Measurements from ENCODE around the gene ADCY2. TPM values are rescaled to one million over a fixed set of nuclear protein-coding genes. Genes with fewer than 3 reads are reported as not detected.

The ADCY2 gene
- total and polyA plus RNA-seq, 4 donors = 0.56 to 9.3 (median 6.7) TPM

DNA sequence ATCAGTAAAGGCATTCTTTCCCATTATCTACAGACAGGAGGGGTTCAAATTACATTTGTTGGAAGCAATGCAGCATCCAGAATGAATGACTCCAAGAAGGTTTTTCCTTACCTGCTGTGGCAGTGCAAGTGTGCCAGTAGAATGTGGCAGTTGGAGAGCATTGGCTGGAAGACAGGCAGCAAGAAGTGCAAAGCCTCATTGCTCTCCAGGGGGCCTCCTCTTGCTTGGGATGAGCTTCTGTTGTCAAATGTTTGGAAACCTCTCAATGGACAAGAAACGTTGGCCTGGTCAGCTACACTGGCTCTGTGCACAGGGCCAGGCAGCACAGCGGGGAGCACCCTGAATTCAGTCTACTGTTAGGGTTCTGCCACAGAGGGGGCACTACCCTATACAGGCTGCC lies 226.6 kb downstream of the ADCY2 start:
- intact Hi-C loops (cut with DNase I) = no loop called here
- Histone ChIP-seq H3K36me3 (ENCODE audit: control insufficient read depth in 1 of 2, insufficient read depth in 2 of 2, low read length in 1 of 2) (no peaks in the 10 kb centered on the region), H3K9me3 (ENCODE audit: control insufficient read depth, low read length) (no peaks in the 10 kb centered on the region), H3K4me1 (ENCODE audit: control insufficient read depth in 1 of 2, insufficient read depth in 2 of 2, low read length in 2 of 2) (peaks cover 5 to 8% of the 10 kb centered on the region in 2 donors), H3K27me3 (ENCODE audit: control insufficient read depth in 1 of 2, insufficient read depth in 2 of 2, low read length in 1 of 2) (no peaks in the 10 kb centered on the region), H3K4me3 (ENCODE audit: low read length in 2 of 2) (no peak overlapping the region), H3K27ac (ENCODE audit: low read depth in 1 of 2, low read length in 2 of 2) (peak overlapping the region in 1 of 2 donors; percentile 85)
- ATAC-seq (ENCODE audit: low FRiP score) = no peak
- DNase-seq = no peak
- 71 to 77% methylated on average over 2 of the region's 2 CpGs for WGBS, 2 donors

DNA sequence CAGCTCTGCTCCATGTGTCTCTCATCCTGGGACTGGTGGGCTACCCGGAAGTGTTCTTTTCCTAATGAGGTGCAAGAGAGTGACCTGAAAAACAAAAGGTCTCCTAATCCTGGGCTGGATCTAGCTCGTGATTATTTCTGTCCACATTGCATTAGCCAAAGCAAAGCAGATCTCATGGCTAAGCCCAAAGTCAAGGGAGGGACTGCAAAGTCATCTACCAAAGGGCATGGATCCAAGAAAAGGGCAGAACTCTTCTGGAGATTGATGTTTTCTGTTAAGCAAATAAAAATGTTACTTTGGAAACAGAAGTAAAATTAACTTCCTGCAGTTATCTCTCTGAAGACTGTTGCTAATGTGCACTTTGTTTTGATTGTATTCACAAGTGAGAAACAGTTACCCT lies 229.8 kb downstream of the ADCY2 start:
- no peak for DNase-seq
- Histone ChIP-seq H3K27ac (ENCODE audit: low read depth in 1 of 2, low read length in 2 of 2) (no peak overlapping the region), H3K27me3 (ENCODE audit: control insufficient read depth in 1 of 2, insufficient read depth in 2 of 2, low read length in 1 of 2) (no peaks in the 10 kb centered on the region), H3K4me1 (ENCODE audit: control insufficient read depth in 1 of 2, insufficient read depth in 2 of 2, low read length in 2 of 2) (peaks cover 5 to 8% of the 10 kb centered on the region in 2 donors), H3K36me3 (ENCODE audit: control insufficient read depth in 1 of 2, insufficient read depth in 2 of 2, low read length in 1 of 2) (no peaks in the 10 kb centered on the region), H3K4me3 (ENCODE audit: low read length in 2 of 2) (no peak overlapping the region), H3K9me3 (ENCODE audit: control insufficient read depth, low read length) (peaks cover 4% of the 10 kb centered on the region)
- WGBS, 2 donors = 43% methylated on average over 2 of the region's 2 CpGs
- ATAC-seq (ENCODE audit: low FRiP score) = no peak
- intact Hi-C loops (cut with DNase I) = no loop called here

DNA sequence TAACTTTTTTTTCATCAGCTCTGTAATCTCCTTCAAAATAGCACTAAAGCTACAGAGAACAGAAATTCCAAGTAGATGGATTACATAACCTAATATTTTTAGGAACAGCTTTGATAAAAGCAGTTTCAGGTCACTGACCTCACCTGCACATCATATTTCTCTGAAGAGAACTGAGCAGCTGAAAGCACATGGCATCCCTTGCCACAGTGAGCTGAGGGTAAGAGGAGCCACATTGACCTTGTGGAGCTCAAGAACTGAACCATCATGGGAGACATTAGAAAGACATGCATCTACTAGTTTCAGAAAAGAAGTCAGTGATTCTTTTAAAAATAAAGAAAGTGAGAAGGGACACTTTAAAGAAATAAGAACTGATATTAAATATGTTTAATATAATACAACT lies 232.3 kb downstream of the ADCY2 start:
- ATAC-seq (ENCODE audit: low FRiP score) (no peak), DNase-seq (no peak)
- no peaks in the 10 kb centered on the region for H3K36me3 ChIP-seq (ENCODE audit: control insufficient read depth in 1 of 2, insufficient read depth in 2 of 2, low read length in 1 of 2)
- H3K9me3 ChIP-seq (ENCODE audit: control insufficient read depth, low read length) = peaks cover 4% of the 10 kb centered on the region
- H3K27me3 ChIP-seq (ENCODE audit: control insufficient read depth in 1 of 2, insufficient read depth in 2 of 2, low read length in 1 of 2) = no peaks in the 10 kb centered on the region
- H3K4me3 ChIP-seq (ENCODE audit: low read length in 2 of 2) = no peak overlapping the region
- intact Hi-C loops (cut with DNase I) = no loop called here
- H3K4me1 ChIP-seq (ENCODE audit: control insufficient read depth in 1 of 2, insufficient read depth in 2 of 2, low read length in 2 of 2) = peaks cover 2 to 5% of the 10 kb centered on the region in 2 donors
- H3K27ac ChIP-seq (ENCODE audit: low read depth in 1 of 2, low read length in 2 of 2) = no peak overlapping the region

DNA sequence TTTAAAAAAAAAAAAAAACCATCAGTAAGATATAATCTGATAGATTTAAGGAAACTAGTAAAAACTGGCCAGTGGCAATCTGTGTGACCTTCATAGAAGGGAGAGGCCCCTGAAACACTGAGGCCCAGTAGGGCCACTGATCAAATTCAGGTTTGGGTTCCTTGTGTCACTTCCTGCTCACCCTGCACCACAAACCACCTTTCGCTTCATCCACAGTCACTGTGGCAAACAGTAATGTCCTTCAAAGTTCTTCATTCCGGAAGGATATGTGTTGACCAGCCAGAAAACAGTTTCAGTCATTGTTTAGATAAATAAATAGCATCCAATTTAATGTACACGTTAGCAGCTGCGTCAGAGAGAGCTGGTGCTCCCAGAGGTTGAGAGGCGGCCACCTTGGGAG lies 232.9 kb downstream of the ADCY2 start:
- H3K27ac ChIP-seq (ENCODE audit: low read depth in 1 of 2, low read length in 2 of 2) = no peak overlapping the region
- no peak for DNase-seq
- no peaks in the 10 kb centered on the region for H3K27me3 ChIP-seq (ENCODE audit: control insufficient read depth in 1 of 2, insufficient read depth in 2 of 2, low read length in 1 of 2)
- ATAC-seq (ENCODE audit: low FRiP score) = no peak
- 88 to 95% methylated on average over 5 of the region's 5 CpGs for WGBS, 2 donors
- H3K4me1 ChIP-seq (ENCODE audit: control insufficient read depth in 1 of 2, insufficient read depth in 2 of 2, low read length in 2 of 2) = peaks cover 0 to 5% of the 10 kb centered on the region in 2 donors
- no peak overlapping the region for H3K4me3 ChIP-seq (ENCODE audit: low read length in 2 of 2)
- intact Hi-C loops (cut with DNase I) = no loop called here
- H3K36me3 ChIP-seq (ENCODE audit: control insufficient read depth in 1 of 2, insufficient read depth in 2 of 2, low read length in 1 of 2) = no peaks in the 10 kb centered on the region
- peaks cover 4% of the 10 kb centered on the region for H3K9me3 ChIP-seq (ENCODE audit: control insufficient read depth, low read length)

DNA sequence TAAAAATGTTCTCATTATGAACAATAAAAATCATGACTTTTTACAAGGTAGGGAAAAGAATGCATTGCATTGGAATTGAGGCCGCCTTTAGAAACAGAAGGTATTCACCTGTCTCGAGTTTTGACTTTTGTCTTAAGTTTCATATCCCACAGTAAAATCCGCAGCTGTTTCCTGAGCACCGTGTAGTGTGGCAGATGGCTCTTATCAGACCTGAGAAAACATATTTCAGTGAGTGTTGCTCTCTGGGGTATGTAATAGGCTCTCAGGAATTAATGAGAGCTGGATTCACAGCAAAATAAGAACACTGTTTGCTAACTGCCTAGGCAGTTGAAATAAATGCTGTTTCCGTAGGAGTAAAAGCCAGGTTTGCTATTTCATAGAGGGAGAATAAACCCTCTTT lies 233.6 kb downstream of the ADCY2 start:
- Histone ChIP-seq H3K36me3 (ENCODE audit: control insufficient read depth in 1 of 2, insufficient read depth in 2 of 2, low read length in 1 of 2) (no peaks in the 10 kb centered on the region), H3K4me3 (ENCODE audit: low read length in 2 of 2) (no peak overlapping the region), H3K4me1 (ENCODE audit: control insufficient read depth in 1 of 2, insufficient read depth in 2 of 2, low read length in 2 of 2) (peaks cover 0 to 5% of the 10 kb centered on the region in 2 donors), H3K27me3 (ENCODE audit: control insufficient read depth in 1 of 2, insufficient read depth in 2 of 2, low read length in 1 of 2) (no peaks in the 10 kb centered on the region), H3K9me3 (ENCODE audit: control insufficient read depth, low read length) (peaks cover 4% of the 10 kb centered on the region), H3K27ac (ENCODE audit: low read depth in 1 of 2, low read length in 2 of 2) (no peak overlapping the region)
- no peak for DNase-seq
- ATAC-seq (ENCODE audit: low FRiP score) = no peak
- intact Hi-C loops (cut with DNase I) = no loop called here
- 59 to 66% methylated on average over 5 of the region's 5 CpGs for WGBS, 2 donors

DNA sequence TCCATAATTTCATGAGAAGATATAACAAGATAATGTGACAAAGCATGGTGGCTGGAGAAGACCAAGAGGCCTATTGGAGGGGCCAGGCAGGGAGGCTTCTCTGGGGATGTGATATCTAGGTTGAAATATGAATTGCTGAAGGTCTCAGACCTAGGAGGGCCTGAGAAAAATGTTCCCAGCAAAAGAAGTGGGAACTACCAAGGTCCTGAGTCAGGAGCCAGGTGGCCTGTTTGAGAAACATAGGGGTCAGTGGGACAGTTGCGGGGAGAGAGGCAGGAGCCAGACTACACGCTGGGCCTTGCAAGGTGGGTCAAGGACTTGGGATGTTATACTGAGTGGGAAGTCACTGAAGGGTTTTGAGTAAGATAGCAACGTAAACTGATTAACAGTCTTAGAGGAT lies 238.9 kb downstream of the ADCY2 start:
- H3K4me3 ChIP-seq (ENCODE audit: low read length in 2 of 2) = no peak overlapping the region
- H3K27me3 ChIP-seq (ENCODE audit: control insufficient read depth in 1 of 2, insufficient read depth in 2 of 2, low read length in 1 of 2) = no peaks in the 10 kb centered on the region
- no peak overlapping the region for H3K27ac ChIP-seq (ENCODE audit: low read depth in 1 of 2, low read length in 2 of 2)
- 94 to 95% methylated on average over 3 of the region's 3 CpGs for WGBS, 2 donors
- no peaks in the 10 kb centered on the region for H3K36me3 ChIP-seq (ENCODE audit: control insufficient read depth in 1 of 2, insufficient read depth in 2 of 2, low read length in 1 of 2)
- intact Hi-C loops (cut with DNase I) = no loop called here
- no peaks in the 10 kb centered on the region for H3K9me3 ChIP-seq (ENCODE audit: control insufficient read depth, low read length)
- no peaks in the 10 kb centered on the region for H3K4me1 ChIP-seq (ENCODE audit: control insufficient read depth in 1 of 2, insufficient read depth in 2 of 2, low read length in 2 of 2)
- ATAC-seq (ENCODE audit: low FRiP score) (no peak), DNase-seq (no peak)

DNA sequence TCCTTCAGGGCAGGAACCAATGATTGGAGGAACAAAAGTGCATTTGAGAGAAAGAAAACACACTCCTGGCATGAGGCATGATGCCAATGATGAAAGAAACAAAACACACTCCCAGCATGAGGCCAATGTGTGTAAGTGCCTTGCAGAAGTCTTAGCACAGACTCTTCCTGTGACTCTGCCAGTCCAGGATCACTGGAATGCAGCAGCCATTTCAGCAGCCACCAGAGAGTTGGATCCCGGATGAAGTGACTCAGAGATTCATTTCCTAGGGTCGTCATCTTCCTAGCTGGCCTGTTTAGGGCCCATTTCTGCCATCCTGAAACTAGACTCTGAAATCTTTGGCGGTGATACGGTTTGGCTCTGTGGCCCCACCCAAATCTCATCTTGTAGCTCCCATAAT lies 242.5 kb downstream of the ADCY2 start:
- H3K27me3 ChIP-seq (ENCODE audit: control insufficient read depth in 1 of 2, insufficient read depth in 2 of 2, low read length in 1 of 2) = no peaks in the 10 kb centered on the region
- intact Hi-C loops (cut with DNase I) = no loop called here
- ATAC-seq (ENCODE audit: low FRiP score) (no peak), DNase-seq (no peak)
- no peak overlapping the region for H3K4me3 ChIP-seq (ENCODE audit: low read length in 2 of 2)
- no peak overlapping the region for H3K27ac ChIP-seq (ENCODE audit: low read depth in 1 of 2, low read length in 2 of 2)
- H3K9me3 ChIP-seq (ENCODE audit: control insufficient read depth, low read length) = no peaks in the 10 kb centered on the region
- no peaks in the 10 kb centered on the region for H3K36me3 ChIP-seq (ENCODE audit: control insufficient read depth in 1 of 2, insufficient read depth in 2 of 2, low read length in 1 of 2)
- no peaks in the 10 kb centered on the region for H3K4me1 ChIP-seq (ENCODE audit: control insufficient read depth in 1 of 2, insufficient read depth in 2 of 2, low read length in 2 of 2)
- WGBS, 2 donors = 50% methylated on average over 4 of the region's 4 CpGs

DNA sequence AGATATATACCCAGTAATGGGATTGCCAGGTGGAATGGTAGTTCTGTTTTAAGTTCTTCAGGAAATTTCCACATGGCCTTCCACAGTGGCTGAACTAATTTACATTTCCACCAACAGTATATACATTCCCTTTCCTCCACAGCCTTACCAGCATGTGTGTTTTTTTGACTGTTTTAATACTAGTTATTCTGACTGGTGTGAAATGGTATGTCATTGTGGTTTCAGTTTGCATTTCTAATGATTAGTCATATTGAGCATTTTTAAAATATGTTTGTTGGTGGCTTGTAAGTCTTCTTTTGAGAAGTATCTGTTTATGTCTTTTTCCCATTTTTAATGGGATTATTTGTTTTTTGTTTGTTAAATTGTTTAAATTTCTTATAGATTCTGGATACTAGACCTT lies 246.1 kb downstream of the ADCY2 start:
- Histone ChIP-seq H3K27me3 (ENCODE audit: control insufficient read depth in 1 of 2, insufficient read depth in 2 of 2, low read length in 1 of 2) (no peaks in the 10 kb centered on the region), H3K9me3 (ENCODE audit: control insufficient read depth, low read length) (no peaks in the 10 kb centered on the region), H3K36me3 (ENCODE audit: control insufficient read depth in 1 of 2, insufficient read depth in 2 of 2, low read length in 1 of 2) (no peaks in the 10 kb centered on the region), H3K4me3 (ENCODE audit: low read length in 2 of 2) (no peak overlapping the region), H3K4me1 (ENCODE audit: control insufficient read depth in 1 of 2, insufficient read depth in 2 of 2, low read length in 2 of 2) (no peaks in the 10 kb centered on the region), H3K27ac (ENCODE audit: low read depth in 1 of 2, low read length in 2 of 2) (no peak overlapping the region)
- DNase-seq (no peak), ATAC-seq (ENCODE audit: low FRiP score) (no peak)
- intact Hi-C loops (cut with DNase I) = no loop called here

DNA sequence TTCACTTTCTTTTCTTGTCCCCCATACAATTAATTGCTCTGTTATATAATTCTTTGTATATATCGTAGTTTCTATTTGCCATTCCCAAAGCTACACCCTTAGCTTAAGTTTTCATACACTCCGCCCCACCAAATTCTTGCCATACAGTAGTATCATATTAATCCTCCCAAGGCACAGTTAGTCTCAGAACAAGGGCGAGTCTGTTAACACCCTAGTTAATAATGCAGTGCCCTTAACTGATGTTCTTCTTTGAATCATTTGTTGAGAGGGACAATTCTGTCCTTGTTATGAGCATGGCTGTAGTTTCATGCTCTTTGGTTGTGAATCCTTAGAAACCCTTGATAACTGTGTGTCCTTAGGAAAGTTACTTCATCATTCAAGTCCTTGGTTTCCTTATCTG lies 248.8 kb downstream of the ADCY2 start:
- Histone ChIP-seq H3K27me3 (ENCODE audit: control insufficient read depth in 1 of 2, insufficient read depth in 2 of 2, low read length in 1 of 2) (no peaks in the 10 kb centered on the region), H3K4me1 (ENCODE audit: control insufficient read depth in 1 of 2, insufficient read depth in 2 of 2, low read length in 2 of 2) (no peaks in the 10 kb centered on the region), H3K36me3 (ENCODE audit: control insufficient read depth in 1 of 2, insufficient read depth in 2 of 2, low read length in 1 of 2) (no peaks in the 10 kb centered on the region), H3K4me3 (ENCODE audit: low read length in 2 of 2) (no peak overlapping the region), H3K27ac (ENCODE audit: low read depth in 1 of 2, low read length in 2 of 2) (no peak overlapping the region), H3K9me3 (ENCODE audit: control insufficient read depth, low read length) (no peaks in the 10 kb centered on the region)
- DNase-seq = no peak
- 80 to 83% methylated on average over 3 of the region's 3 CpGs for WGBS, 2 donors
- no peak for ATAC-seq (ENCODE audit: low FRiP score)
- intact Hi-C loops (cut with DNase I) = no loop called here

Data from aorta (tissue), 5 donors.